ENCODE results near the gene SERPINA1. TPM values are rescaled to one million over a fixed set of nuclear protein-coding genes. Genes with fewer than 3 reads are reported as not detected.

Gene SERPINA1
- total RNA-seq, 1 donor from 2014 or later = not detected

- no peak for TF ChIP-seq CTCF (conservative IDR thresholded peaks at IDR 0.05)
- Mint-ChIP-seq H3K9me3 (no peaks in the 10 kb centered on the region), H3K27me3 (ENCODE audit: low read depth) (peaks cover 11% of the 10 kb centered on the region), H3K27ac (ENCODE audit: unreplicated experiment) (no peak overlapping the region), H3K4me1 (no peaks in the 10 kb centered on the region), H3K4me3 (no peak overlapping the region), H3K36me3 (ENCODE audit: low read depth) (no peaks in the 10 kb centered on the region)
- no peak for DNase-seq (ENCODE audit: low read depth, low spot score)
Observed at GRCh38 chr14:94337274-94337673, 51.1 kb downstream of the SERPINA1 start.

- no peak overlapping the region for H3K27ac Mint-ChIP-seq (ENCODE audit: unreplicated experiment)
- DNase-seq (ENCODE audit: low read depth, low spot score) = no peak
- H3K4me3 Mint-ChIP-seq = no peak overlapping the region
- TF ChIP-seq CTCF (conservative IDR thresholded peaks at IDR 0.05) = no peak
- no peaks in the 10 kb centered on the region for H3K4me1 Mint-ChIP-seq
- H3K9me3 Mint-ChIP-seq = no peaks in the 10 kb centered on the region
- no peaks in the 10 kb centered on the region for H3K36me3 Mint-ChIP-seq (ENCODE audit: low read depth)
- H3K27me3 Mint-ChIP-seq (ENCODE audit: low read depth) = no peaks in the 10 kb centered on the region
Observed at GRCh38 chr14:94334872-94335271, 53.5 kb downstream of the SERPINA1 start.

GRCh38 chr14:94332587-94332986 is 55.8 kb downstream of the SERPINA1 start:
- no peak for DNase-seq (ENCODE audit: low read depth, low spot score)
- TF ChIP-seq CTCF (conservative IDR thresholded peaks at IDR 0.05) = no peak
- Mint-ChIP-seq H3K27ac (ENCODE audit: unreplicated experiment) (no peak overlapping the region), H3K4me3 (no peak overlapping the region), H3K36me3 (ENCODE audit: low read depth) (no peaks in the 10 kb centered on the region), H3K4me1 (no peaks in the 10 kb centered on the region), H3K9me3 (no peaks in the 10 kb centered on the region), H3K27me3 (ENCODE audit: low read depth) (no peaks in the 10 kb centered on the region)

GRCh38 chr14:94332063-94332583 is 56.3 kb downstream of the SERPINA1 start:
- DNase-seq (ENCODE audit: low read depth, low spot score) = no peak
- TF ChIP-seq CTCF (conservative IDR thresholded peaks at IDR 0.05) = no peak
- no peaks in the 10 kb centered on the region for H3K9me3 Mint-ChIP-seq
- H3K27ac Mint-ChIP-seq (ENCODE audit: unreplicated experiment) = no peak overlapping the region
- H3K27me3 Mint-ChIP-seq (ENCODE audit: low read depth) = no peaks in the 10 kb centered on the region
- H3K4me1 Mint-ChIP-seq = no peaks in the 10 kb centered on the region
- H3K36me3 Mint-ChIP-seq (ENCODE audit: low read depth) = no peaks in the 10 kb centered on the region
- H3K4me3 Mint-ChIP-seq = no peak overlapping the region

GRCh38 chr14:94331462-94331861 is 56.9 kb downstream of the SERPINA1 start:
- no peak overlapping the region for H3K27ac Mint-ChIP-seq (ENCODE audit: unreplicated experiment)
- no peaks in the 10 kb centered on the region for H3K36me3 Mint-ChIP-seq (ENCODE audit: low read depth)
- H3K4me3 Mint-ChIP-seq = no peak overlapping the region
- no peak for TF ChIP-seq CTCF (conservative IDR thresholded peaks at IDR 0.05)
- H3K4me1 Mint-ChIP-seq = no peaks in the 10 kb centered on the region
- H3K27me3 Mint-ChIP-seq (ENCODE audit: low read depth) = no peaks in the 10 kb centered on the region
- no peak for DNase-seq (ENCODE audit: low read depth, low spot score)
- H3K9me3 Mint-ChIP-seq = no peaks in the 10 kb centered on the region

GRCh38 chr14:94330857-94331256 is 57.5 kb downstream of the SERPINA1 start:
- DNase-seq (ENCODE audit: low read depth, low spot score) = no peak
- Mint-ChIP-seq H3K4me1 (no peaks in the 10 kb centered on the region), H3K9me3 (no peaks in the 10 kb centered on the region), H3K4me3 (no peak overlapping the region), H3K27ac (ENCODE audit: unreplicated experiment) (no peak overlapping the region), H3K27me3 (ENCODE audit: low read depth) (no peaks in the 10 kb centered on the region), H3K36me3 (ENCODE audit: low read depth) (no peaks in the 10 kb centered on the region)
- no peak for TF ChIP-seq CTCF (conservative IDR thresholded peaks at IDR 0.05)
